Stimulated activated CD8-positive, alpha-beta memory T cell treated with anti-CD3 and anti-CD28 coated beads, Interleukin-7, amount 100 ng/mL, for 48 hours (primary cell): ENCODE measurements around the gene DEFB124.
A peak's percentile ranks its signal among the peaks of the same experiment; 100 is the strongest.
"Not testable (repeated sequence)": the region's sequence is repeated elsewhere in the genome, so short reads cannot be mapped to it uniquely, and the experiment has no call there.

ENCODE experiments used
- DNase-seq, 2 donors: peaks; one replicate each; pipeline ENCODE4 v3.0.0-alpha.2; 2020; ENCODE audit warnings: low read depth in 1 of 2; ENCODE audit errors: extremely low read depth in 1 of 2

DEFB124 gene, protein sequence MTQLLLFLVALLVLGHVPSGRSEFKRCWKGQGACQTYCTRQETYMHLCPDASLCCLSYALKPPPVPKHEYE

DNA sequence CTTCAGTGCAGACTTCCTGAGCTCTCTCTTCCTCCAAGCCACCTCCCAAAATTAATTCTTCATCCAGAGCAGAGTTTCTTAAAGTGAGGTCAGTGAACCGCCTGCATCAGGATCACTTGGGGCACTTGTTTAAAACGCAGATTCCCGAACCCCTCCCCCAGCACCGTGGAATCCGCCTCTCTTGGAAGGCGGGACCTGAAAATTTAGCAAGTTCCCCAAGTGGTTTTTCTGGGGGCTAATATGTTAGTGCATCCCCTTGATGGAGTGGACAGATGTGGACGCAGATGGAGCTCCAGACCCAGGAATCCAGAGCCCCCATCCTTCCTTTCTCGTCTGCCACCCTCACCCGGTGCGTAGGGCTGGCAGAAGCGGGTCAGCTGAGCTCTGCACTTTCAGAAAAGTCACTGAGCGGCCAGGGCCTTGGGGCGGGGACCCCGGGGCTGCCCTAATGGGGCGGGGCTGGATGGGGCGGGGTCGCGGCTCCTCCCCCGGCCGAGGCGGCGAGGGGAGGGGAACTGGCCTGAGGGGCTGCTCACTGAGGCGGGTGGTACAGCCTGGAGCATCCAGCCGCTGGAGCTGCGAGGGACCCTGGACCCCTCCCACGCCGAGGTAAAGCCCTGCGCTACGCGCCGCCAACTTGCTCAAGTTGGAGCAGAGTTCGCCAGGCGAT is at the start of gene DEFB124, which contains the start of gene REM1:
DEFB124 (minus strand) TSS at position 370 of the 670 bp plus-strand sequence. CDS start 2,114 bp downstream, outside the sequence.
REM1 (plus strand) TSS at position 531 of the 670 bp plus-strand sequence. CDS start 1,158 bp downstream, outside the sequence.
- no peak for DNase-seq

DNA sequence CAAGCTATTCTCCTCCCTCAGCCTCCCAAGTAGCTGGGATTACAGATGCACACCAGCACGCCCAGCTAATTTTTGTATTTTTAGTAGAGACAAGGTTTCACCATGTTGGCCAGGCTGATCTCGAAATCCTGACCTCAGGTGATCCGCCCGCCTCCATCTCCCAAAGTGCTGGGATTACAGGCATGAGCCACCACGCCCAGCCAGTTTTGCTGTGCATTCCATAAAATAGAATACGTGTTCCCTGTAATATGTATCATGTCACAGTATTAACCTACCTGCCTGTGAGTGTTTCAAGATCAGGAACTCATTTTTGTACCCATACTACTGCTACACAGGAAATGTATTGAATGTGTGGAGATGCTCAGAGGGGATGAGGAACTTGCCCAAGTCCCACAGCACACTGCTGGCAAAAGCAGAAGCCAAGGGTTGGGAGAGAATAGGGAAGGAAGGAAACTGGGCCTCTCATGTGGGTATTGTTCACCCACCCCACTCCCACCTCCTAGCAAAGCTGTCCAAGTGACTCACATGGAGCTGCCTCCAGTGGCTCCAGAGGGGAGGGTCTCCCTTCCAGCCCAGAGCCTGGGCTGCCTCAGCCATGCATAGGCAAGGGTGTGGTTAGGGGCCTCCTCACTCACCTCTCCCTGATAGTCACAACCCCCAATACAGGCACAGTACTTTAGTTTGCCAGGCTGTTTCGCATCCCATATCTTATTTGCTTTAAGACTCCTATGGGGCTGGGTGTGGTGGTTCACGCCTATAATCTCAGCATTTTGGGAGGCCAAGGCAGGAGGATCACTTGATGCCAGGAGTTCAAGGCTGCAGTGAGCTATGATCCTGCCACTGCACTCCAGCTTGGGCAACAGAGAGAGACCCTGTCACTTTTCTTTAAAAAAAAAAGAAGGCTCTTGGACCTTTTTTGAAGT is 48.7 kb upstream of the DEFB124 start:
- no peak for DNase-seq

DNA sequence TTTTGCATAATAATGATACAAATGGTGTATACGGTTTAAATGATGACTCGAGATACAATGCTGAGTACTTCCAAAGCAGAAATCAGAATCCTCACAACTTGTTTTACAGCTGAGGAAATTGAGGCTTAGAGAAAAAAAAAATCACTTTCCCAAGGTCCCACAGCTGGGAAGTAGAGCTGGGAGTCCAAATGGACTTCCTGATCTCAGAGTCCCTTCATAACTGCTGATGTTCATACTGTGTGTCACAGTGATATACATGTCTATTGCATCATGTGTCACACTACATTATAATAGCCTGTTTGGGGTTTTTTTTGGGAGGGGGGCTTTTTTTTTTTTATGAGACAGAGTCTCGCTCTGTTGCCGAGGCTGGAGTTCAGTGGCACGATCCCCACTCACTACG is 47.8 kb upstream of the DEFB124 start:
- no peak for DNase-seq

DNA sequence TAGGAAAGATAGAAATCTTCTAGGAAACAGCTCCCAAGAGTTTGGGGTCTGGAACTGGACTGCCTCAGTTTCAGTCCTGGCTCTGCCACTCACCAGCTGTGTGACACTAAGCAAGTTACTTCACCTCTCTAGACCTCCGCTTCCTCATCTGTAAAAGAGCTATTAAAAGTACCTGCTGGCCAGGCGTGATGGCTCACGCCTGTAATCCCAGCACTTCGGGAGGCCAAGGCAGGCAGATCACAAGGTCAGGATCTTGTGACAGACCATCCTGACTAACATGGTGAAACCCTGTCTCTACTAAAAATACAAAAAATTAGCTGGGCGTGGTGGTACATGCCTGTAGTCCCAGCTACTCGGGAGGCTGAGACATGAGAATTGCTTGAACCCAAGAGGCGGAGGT is 46.3 kb upstream of the DEFB124 start:
- DNase-seq, result not testable (repeated sequence)

DNA sequence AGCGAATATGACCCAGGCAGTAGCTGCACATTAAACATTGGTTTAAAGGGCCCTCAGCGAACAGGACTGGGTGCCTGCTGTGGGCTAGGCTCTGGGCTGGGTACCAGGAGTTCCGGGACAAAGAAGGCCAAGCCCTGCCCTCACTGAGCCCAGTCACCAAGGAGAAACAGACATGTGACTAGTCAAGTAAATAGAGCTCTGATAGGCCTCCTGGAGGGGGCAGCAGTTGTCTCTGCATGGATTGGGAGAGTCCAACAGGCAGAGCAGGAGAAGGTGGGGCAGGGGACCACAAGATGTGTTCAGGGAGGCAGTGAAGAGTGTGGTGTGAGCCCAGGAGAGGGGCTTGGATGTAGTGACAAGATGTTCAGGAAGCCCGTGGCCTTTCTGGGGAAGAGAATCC is 42.4 kb upstream of the DEFB124 start:
- no peak for DNase-seq

DNA sequence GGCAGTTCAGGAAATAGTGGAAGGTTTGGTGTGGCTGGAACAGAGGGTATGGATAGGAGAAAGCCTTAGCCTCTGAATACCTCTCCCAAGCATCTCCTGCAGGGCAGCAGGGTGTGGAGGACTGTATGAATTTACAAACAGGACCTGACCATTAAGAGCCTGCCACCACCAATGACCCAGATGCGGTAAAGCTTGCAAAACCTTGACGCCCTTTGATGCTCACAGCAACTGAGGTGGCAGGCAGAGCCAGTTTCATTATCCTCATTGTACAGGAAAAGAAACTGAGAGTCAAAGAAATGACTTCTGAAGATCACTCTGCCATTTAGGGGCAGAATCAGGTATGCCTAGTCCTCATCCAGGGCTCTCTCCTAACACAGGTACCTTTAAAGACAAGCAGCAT is 41.7 kb upstream of the DEFB124 start:
- no peak for DNase-seq

DNA sequence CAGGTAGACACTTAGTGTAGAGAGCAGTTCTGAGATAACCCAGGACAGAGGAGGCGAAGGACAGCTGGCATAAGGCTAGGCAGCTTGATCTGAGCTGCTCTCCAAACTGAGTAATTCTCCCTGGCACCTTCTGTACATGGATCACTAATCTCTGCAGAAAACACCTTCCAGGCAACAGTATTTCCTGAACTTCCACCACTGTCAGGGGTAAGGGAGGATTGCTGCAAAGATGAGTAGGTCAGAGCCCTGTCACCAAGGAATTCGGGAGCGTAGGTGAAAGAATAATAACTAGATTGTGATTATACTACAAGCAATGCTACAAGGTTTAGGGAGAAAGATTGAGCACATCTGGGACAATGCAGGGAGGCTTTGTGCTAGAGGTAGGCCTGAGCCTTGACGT is 41.2 kb upstream of the DEFB124 start:
- DNase-seq, result no peak

DNA sequence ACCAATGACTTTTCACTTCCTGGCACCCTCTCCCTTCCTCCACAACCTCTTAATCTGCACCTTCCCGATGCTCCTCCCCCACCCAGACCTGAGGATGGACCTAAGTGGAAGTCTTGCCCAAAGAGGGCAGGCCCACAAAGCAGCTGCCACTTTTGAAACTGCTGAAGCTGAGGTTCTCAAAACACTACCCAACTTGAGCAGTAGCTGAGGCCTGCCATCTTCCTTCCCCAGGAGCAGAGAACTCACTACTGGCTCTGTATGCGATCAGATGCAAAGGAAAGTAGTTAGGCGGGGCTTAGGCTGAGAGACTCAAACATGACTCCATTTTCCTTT is 40.8 kb upstream of the DEFB124 start:
- no peak for DNase-seq

DNA sequence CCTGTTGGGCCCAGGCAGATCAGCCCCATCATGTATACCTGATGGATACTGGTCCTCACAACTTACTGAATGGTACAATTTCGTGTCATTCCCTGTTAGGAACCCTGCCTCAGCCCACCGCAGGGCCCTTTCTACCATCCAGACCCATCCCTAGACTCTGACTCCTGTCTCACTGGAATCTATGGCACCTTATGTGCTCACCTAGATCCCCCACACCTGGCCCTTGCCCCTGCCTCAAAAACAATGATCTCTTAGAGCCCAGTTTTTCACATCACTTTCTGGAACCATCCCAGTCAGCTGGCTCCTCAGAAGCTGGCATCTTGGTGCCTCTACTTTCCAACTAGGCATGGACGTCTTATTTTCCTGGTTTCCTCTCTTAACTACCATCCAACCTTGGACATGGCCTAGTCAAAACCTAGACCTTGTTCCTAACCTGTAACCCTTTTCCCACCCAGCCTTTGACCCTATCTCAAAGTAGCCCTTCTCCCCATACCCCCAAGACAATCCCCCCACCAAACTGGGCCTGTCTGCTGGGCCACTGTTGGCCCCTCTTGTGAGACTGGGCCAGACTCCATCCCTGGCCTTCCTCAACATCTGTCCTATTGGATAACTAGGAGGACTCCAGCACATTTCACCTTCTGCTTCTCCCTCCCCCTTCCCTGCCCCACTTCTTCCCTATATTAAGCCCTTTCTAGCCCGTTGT is 40.3 kb upstream of the DEFB124 start:
- no peak for DNase-seq

DNA sequence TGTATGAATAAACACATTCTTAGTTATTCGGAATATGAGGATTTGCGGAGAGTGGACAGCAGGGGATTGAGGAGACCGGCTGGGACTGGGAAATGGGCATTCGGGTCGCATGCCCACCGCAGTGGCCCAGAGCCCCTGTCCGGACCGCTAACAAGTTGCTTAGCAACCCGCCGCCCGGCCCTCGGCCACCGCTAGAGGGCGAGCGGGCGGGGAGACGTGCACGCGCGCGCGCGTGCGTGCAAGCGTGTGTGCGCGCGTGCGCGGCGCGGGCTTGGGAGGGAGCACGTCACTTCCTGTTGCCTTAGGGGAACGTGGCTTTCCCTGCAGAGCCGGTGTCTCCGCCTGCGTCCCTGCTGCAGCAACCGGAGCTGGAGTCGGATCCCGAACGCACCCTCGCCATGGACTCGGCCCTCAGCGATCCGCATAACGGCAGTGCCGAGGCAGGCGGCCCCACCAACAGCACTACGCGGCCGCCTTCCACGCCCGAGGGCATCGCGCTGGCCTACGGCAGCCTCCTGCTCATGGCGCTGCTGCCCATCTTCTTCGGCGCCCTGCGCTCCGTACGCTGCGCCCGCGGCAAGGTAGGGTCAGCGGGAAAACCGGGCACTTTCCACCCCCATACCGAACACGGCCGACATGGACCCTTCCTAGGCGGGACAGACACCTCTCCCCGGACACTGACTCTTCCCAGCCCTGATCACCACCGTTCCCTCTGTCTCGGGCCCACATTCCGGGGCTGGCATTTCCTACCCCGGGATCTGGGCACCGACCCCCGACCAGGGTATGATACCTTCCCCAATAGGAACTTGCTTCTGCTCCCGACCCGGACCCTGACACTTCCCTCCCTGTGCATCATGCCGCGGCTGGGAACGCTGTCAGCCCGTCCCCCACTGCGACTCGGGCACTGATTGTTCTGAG is 39.5 kb upstream of the DEFB124 start, which contains the start of gene HM13:
HM13 (plus strand) TSS at position 289 of the 918 bp plus-strand sequence; CDS start at position 399, 110 bp downstream.
- DNase-seq, result peak; percentile 76 to 79

DNA sequence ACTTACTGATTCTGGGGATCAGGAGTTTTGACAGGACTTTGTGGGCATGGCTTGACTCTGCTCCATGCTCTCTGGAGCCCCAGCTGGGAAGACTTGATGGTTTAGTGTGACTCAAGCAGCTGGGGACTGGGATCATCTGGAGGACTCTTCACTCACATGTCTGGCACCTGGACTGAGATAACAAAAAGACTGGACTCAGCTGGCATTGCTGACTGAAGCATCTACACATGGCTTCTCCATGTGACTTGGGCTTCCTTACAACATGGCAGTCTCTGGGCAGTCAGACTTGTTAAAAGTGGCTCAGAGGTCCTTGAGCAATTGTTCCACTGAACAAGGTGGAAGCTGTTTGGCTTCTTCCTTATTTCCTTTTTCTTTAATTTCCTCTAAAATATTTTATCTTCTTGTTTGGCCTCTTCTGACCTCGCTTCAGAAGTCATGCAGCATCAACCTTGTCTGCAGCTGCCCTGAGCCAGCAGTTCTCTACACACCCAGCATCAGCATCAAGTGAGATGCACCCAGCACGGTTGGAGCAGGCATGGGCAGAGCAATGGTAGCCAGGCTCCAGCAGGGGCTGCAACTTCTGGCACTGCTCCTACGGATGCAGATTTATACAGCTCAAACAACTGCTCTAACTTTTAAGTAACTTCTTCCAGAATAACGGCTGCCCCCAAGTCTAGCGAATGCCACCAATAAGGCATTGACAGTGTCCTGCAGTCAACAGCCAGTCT is 33.8 kb upstream of the DEFB124 start:
- DNase-seq, result no peak

DNA sequence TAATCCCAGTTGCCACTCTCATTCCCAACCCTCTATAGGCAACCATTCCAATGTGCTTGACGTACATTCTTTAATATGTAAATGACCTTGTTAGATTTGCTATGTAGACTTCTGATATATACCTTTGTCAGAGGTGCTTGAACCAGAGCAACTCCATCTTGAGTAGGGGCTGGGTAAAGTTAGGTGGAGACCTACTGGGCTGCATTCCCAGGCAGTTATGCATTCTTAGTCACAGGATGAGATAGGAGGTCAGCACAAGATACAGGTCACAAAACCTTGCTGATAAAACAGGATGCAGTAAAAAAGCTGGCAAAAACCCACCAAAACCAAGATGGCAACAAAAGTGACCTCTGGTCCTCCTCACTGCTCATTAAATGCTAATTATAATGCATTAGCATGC is 31.0 kb upstream of the DEFB124 start:
- DNase-seq, result no peak

DNA sequence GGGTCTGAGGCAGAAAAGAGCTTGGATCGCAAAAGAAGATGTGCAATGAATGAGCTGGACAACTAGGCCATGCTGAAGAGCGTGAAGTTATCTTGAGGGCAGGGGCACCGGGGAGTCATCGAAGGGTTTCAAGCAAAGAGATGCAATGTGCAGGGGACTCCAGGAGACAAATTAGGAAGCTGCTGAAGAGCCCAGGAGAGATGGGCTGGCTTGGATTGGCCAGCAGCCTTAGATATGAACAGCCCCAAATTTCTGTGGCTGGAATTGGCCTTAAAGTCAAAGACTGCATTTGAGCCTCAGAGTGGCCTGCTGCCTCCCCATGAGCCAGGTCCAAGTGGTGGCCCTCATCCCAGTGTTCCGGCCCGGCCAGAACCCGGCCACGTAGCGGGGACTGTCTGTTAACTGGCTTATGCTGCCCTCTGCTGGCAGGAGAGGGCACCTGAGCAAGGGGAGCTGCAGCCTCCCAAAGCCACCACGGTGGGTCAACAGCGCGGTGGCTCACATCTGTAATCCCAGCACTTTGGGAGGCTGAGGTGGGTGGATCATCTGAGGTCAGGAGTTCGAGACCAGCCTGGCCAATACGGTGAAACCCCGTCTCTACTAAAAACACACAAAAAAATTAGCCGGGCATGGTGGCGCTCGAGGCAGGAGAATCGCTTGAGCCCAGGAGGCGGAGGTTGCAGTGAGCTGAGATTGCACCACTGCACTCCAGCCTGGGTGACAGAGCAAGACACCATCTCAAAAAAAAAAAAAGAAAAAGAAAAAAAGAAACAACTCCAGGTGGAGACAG is 28.2 kb upstream of the DEFB124 start:
- DNase-seq, result peak; percentile 46 to 59

DNA sequence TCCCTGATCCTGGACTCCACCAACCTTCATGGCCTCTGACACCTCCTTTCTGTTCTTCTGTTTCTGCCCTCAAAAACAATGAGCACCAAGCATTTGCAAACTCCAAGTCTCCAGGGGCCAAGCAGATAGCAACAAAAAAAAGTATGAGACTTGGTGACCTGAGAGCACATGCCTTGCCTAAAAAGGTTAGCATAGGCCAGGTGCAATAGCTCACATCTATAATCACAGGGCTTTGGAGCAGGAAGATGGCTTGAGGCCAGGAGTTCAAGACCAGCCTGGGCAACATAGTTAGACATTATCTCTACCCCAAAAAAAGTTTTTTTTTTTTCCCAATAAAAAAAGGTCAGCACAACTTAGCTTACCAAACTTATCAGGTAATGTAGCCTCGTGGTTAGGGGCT is 25.6 kb upstream of the DEFB124 start:
- DNase-seq, result no peak

DNA sequence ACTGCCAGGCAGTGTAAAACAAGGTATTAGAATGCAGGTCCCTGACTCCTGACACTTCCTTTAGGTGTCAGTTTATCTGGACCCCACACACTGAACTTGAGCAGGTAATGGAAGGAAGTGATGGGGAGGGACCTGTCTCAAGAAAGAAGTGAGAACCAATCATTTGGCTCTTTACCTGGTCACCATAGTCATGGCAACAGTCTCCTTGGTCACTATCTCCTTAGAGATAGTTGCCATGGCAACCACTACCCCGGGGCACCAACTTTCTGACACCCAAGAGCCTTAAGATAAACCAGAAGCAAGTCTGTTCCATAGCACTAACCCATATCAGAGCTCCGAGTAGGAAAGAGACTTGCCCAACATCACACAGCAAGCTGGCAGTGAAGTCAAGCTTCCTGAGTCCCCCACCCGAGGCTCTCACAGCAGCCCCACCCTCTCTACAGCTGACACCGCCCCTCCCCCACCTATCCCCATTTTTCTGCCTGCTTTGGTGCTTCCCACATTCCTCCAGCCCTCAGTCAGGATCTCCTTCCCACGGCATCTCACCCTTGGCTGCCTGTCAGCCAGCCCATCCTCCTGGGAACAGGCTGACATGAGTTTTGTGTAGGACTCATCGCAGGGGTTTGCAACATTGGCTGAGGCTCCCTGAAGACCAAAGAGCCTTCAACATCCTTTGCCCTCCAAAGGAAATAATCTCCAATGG is 23.1 kb upstream of the DEFB124 start:
- DNase-seq, result no peak

DNA sequence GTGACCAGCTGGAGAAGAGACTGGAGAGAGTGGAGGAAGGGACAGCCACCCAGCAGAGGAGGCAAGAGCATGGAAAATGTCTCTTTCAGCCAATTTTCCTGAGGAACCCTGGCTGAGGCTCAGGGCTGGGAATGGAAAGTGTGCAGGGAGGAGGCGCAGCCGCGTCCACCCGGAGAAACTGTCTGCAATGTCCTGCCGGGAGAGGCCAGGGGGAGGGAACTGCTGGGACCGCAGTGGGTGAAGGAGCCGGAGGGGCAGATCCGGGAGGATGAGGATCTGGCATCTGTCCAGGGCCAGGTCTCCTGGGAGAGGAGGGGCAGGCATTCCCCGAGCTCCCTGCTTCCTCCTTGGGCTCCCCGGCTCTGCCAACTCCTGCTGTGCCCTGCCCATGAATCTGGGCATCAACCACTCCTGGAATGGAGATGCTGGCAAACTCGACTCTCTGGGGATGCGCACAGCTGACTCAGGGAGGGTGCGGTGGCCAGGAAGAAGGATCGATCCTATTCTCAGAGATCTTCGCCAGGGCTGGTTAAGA is 21.9 kb upstream of the DEFB124 start:
- no peak for DNase-seq

DNA sequence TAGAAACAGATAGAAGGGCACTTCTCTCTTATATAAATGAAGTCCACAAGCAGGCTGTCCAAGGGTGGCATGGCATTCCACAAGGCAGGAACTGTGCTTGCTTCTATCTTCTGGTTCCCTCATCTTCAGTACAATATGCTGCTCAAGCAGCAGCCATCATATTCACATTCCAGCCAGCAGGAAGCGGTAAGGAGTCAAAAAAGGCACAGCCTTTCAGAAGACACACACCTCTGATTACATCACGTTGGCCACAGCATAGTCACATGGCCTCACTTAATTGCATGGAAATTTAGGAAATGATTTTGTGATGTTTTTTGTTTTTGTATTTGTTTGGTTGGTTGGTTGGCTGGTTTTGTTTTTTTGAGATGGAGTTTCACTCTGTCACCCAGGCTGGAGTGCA is 19.2 kb upstream of the DEFB124 start:
- DNase-seq, result no peak

DNA sequence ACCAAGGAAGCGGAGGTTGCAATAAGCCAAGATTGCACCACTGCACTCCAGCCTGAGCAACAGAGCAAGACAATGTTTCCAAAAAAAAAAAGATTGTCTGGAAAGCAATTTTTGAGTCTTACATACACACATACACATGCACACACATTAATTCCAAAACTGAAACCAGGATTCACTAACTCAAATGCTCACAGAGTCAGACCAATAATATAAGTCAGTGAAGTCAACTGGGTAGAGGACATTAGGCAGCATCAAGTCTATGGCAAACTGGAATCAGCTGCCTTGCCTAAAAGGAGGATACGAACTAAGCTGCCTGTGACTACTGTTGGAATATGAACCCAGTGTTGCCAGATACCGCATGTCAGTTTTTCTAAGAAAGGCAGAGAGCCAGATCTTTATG is 15.8 kb upstream of the DEFB124 start:
- DNase-seq, result no peak
